ENCODE results near the gene MRPL30.
"Not testable (repeated sequence)": the region's sequence is repeated elsewhere in the genome, so short reads cannot be mapped to it uniquely, and the experiment has no call there.

MRPL30 gene

DNA sequence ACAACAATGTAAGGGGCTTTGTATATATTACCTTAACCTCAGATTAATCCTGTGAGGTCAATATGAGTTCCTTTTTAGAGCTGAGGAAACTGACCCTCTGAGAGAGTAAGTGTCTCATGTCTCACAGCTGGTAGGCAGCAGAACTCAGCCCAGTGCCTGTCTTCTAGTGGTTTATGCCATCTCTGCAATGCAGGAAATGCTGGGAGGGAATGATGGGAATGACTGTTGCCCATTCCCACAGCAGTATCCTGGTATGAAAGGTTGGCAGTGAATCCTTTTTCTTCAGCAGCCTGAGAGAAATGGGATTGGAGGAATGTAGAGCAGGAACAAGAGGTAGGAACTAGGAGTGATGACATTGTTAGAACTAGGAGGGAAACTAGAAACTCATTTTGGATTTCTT, 6.0 kb downstream of the MRPL30 start:
- DNase-seq: no peak

DNA sequence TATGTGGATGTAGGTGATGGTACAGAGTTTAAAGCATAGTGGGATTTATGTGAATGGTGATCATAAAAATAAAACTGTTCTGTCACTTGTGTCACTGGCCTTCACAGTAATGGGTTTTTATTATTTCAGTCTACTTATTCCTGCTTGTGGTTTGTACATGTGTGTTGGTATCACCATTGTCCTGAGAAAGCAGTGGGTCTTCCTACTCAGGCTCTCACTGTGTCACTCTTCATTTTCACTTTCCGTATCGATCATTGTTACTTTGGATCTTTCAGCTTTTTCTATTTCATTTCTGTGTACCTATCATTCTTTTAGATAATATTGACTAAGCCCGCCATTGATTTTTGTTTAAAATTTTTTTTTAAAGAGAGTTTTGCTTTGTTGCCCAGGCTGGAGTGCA, 7.4 kb downstream of the MRPL30 start:
- no peak for DNase-seq

DNA sequence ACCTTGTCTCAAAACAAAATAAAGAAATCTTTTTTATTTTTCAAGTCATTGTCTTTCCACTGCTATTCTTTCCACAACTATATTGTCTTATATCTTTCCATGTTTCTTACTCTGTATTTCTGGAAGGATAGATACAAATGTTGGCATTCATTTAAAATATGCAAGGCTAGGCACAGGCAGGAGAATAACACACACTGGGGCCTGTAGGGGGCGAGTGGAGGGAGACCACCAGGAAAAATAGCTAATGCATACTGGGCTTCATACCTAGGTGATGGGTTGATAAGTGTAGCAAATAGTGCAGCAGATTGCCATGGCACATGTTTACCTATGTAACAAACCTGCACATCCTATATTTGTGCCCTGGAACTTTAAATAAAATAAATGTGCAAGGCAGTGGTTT, 9.6 kb downstream of the MRPL30 start:
- no peak for DNase-seq

DNA sequence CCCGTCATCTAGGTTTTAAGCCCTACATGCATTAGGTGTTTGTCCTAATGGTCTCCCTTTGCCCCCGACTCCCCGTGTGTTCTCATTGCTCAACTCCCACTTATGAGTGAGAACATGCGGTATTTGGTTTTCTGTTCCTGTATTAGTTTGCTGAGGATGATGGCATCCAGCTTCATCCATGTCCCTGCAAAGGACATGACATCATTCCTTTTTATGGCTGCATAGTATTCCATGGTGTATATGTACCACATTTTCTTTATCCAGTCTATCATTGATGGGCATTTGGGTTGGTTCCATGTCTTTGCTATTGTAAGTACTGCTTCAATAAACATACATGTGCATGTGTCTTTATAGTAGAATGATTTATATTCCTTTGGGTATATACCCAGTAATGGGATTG, 11.4 kb downstream of the MRPL30 start:
- not testable (repeated sequence) for DNase-seq

DNA sequence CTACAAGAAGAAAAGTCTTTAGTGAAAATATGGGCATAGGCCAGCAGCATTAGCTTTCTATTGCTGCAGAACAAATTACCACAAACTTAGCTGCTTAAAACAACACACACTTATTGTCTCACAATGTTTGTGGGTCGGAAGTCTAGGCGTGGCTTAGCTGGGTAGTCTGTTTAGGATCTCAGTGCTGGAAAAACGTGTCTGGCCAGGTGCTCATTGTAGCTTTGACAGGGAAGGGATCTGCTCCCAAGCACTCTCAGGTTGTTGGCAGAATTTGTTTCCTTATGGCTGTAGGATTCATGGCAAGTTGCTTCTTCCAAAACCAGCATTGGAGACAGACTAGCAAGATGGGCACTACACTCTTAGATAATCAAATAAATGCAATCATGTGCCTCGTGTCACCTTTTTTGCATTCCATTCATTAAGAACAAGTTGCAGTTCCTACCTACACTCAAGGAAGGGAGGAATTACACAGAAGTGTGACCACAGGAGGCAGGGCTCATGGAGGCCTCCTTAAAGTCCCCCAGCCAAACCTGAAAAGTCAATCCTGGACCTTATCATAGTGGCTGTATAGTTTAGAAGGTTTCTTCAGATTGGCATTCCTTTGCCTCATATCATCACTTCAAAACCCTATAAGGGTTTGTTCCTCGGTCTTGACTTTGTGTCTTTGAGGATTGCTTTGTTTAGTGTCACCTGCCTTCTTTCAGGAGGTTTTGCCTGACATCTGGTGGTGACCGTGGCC, 17.3 kb downstream of the MRPL30 start:
- no peak for DNase-seq

DNA sequence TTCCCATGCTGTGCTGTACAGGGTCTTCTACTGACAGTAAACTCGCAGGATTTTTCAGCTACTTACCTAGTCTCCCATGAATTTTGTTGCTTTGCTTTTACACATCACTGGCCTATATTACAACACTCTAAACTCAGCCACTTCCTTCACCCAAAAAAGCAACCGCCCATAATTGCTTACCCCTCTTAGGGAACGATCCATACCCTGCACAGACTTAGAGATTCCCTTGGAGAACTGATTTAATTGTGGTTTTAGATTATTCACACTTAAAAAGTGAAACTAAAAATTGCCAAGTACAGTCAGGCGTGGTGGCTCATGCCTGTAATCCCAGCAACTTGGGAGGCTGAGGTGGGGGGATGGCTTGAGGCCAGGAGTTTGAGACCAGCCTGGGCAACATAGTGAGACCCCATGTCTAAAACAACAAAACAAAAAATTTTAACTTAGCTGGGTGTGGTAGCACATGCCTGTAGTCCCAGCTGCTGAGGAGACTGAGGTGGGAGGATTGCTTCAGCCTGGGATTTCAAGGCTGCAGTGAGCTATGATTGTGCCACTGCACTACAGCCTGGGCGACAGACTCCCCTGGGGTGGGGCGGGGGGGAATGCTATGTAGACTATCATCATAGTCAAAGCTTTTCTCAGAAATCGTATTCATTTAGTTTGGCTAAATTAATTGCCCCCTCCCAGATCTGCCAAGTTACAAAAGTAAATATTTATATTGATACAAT, 19.3 kb downstream of the MRPL30 start:
- no peak for DNase-seq

DNA sequence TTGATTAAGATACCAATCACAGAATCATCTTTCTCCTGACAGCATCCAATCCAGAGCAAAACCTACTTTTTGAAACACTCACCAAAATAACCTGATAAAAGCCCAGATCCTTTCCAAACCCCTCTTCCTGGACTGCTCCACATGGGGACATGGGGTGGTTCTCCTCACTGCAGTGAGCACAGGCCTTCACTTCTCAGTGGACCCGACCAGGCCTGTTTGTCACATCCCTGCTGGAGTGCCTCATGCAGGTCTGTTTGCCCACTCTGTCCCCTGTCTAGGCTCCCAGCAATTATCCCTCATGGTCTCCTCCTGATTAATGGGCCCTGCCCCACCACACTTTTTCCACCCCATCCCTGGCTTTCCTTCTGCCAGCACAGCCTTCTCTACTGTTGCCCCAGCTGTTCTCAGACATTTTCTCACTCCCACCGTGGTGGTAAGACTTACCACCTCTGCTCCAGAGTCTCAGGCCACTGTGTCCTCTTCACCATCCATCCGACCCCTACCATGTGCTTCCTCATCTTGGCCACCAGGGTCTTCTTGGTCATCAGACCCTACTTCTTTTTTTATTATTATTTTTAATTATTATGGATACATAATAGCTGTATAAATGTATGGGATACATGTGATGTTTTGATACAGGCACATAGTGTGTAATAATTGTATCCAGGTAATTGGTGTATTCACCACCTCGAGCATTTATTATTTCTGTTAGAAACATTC, 21.1 kb downstream of the MRPL30 start:
- DNase-seq: no peak

DNA sequence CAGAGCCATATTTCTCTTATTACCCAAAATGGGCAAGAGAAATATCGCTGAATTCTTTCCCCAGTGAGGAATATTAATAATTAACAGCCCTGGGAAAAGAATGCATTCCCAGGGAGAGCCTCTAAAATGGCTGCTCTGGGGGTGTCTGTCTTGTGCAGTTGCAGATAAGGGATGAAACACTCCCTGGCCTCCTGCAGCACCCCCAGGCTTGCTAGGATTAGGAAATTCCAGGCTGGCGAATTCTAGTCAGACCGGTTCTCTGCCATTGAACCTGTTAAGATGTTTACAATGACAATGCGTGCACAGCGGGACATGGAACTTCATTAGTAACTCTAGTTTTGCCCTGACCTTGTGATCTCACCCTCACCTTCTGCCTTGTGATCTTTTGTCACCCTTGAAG, 24.5 kb downstream of the MRPL30 start:
- no peak for DNase-seq

DNA sequence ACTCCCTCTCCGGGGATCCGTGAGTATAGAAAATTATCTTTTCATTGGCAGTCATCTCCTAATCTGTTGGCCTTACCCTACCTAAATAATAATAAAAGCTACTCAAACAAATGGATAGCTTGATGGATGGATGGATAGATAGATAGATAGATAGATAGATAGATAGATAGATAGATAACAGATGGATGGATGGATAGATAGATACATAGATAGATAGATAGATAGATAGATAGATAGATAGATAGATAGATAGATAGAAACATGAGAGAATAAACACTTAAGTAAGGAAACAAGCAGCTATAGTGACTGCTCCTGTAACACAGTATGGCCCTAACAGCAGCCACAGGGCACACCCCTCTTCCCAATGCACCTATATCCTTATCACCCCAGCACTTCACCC, 35.1 kb downstream of the MRPL30 start:
- no peak for DNase-seq

DNA sequence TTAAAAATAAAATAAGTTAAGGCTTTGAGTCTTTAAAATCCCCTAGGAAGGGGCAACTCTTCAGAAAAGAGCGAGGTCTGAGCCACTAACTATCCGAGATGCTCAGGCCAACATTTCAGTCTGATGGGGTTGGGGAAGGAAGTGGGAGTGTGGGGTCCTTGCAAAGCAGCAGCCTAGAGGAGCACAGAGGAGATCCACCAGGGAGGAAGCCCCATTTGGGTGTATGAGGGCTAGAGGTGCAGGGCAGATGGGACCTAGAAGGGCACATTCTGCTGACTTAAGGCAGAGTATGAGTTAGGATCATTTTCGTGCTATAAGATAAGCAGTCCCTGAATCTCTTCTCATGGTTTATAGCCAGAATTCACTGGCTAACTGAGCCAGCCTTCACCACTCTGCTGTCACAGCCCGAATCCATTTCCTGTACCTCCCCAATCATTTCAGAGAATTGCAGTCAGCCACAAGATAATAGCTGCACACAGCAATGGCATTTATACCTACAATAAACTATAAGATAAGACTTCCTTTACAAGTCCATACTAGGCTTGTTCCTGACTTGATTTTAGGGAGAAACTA, 37.0 kb downstream of the MRPL30 start:
- DNase-seq: no peak

DNA sequence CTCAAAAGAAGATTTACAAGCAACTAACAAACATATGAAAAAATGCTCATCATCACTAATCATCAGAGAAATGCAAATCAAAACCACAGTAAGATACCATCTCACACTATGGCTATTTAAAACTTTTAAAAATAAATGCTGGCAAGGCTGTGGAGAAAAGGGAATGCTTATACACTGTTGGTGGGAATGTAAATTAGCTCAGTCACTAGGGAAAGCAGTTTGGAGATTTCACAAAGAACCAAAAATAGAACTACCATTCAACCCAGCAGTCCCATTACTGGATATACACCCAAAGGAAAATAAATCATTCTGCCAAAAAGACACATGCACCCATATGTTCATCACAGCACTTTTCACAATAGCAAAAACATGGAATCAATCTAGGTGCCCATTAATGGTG, 52.2 kb downstream of the MRPL30 start:
- DNase-seq: not testable (repeated sequence)

DNA sequence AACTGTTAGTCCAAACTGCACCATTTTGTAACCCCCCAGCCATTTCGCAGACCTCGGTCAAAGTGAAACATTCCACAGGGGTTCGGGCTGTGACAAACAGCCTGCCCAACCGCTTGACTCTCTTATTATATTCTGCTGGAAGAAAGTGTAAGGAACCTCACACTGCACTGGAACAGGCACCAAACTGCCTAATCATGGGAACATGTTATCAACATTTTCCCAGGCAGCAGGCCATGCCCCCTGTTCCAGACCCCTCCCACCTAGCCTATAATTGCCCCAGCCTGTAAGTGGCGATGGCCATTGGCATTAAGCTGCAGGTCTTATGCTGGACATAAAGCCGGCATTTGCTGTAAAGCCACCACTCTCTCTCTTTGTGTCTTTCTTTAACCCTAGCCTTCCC, 57.6 kb downstream of the MRPL30 start:
- no peak for DNase-seq

DNA sequence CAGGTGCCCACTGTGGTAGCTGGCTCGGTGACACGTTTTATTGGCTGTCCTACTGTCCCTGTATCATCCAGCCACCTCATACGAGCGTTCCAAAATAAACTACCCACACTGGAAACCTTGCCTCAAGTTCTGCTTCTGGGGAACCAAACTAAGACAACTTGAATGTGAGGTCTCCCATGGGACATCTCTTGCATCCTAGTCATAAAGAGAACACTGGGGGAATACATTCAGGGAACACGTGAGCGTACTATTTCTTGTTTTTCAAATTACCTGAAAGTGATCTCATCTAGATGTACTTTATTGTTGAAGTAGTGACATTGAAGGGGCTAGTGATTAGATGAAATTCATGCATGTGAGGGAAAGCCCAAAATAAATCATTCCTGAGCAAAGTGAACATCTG, 59.4 kb downstream of the MRPL30 start:
- DNase-seq: no peak

DNA sequence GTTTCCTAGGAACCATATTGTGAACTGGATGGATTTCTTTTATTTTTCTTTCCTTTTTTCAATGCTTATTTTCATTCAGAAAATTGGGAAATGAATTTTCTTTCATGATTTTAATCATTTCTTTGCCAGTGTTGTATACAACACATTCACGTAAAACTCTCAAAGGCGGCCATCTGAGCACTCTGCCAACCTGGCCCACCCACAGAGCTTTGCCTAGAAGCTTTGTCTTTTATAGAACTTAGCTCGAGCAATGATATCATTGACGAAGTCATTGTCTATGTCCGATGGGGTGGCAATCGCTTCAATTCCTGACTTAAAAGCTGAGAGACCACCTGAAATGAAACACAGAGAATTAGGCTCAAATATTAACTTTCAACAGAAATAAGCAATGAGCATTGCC, 61.2 kb downstream of the MRPL30 start:
- DNase-seq: no peak
